Activated CD4-positive, alpha-beta memory T cell treated with anti-CD3 and anti-CD28 coated beads for 36 hours (primary cell): ENCODE results near the gene ZMIZ1. TPM values are rescaled to one million over a fixed set of nuclear protein-coding genes. Genes with fewer than 3 reads are reported as not detected.

ENCODE experiments used
- CTCF ChIA-PET: fragments of 350-600 bp; sonication (Branson Sonifier 250); formaldehyde crosslinking; loops from one replicate; lab custom pipeline; 2021; ENCODE audit warnings: antibody characterized with exemption, inconsistent platforms; lab: Charles Lee
- POLR2A ChIA-PET: fragments of 350-600 bp; sonication (Branson Sonifier 250); formaldehyde crosslinking; loops from one replicate; lab custom pipeline; 2021; ENCODE audit warnings: antibody characterized with exemption; lab: Charles Lee
- DNase-seq: peaks from one replicate; pipeline ENCODE4 v3.0.0-alpha.2; 2020
- H3K27ac Mint-ChIP-seq: one replicate; pipeline ENCODE4 v1.8.0; 2021; ENCODE audit warnings: mixed read lengths
- H3K27me3 Mint-ChIP-seq: one replicate; pipeline ENCODE4 v1.8.0; 2021; ENCODE audit warnings: mixed read lengths
- H3K36me3 Mint-ChIP-seq: one replicate; pipeline ENCODE4 v1.8.0; 2021; ENCODE audit warnings: mixed read lengths
- H3K4me1 Mint-ChIP-seq: one replicate; pipeline ENCODE4 v1.8.0; 2021; ENCODE audit warnings: low read depth, mixed read lengths
- H3K4me3 Mint-ChIP-seq: one replicate; pipeline ENCODE4 v1.8.0; 2021; ENCODE audit warnings: mild to moderate bottlenecking, mixed read lengths
- H3K9me3 Mint-ChIP-seq: one replicate; pipeline ENCODE4 v1.8.0; 2021; ENCODE audit warnings: mixed read lengths
- intact Hi-C: fragments of 100-400 bp; cut with micrococcal nuclease; formaldehyde crosslinking; loops from one replicate; pipeline ENCODE4 v1.15.1; 2023
- total RNA-seq, 2 experiments: library from RNA; stranded (reverse); gene quantifications; one replicate each; pipeline ENCODE4 v1.2.3, GENCODE V29; 2021

ZMIZ1 gene
- total RNA-seq, 2 experiments from 2014 or later = 28.5 to 29.2 TPM

GRCh38 chr10:79093658-79094411 lies 25.1 kb downstream of the ZMIZ1 start:
- ChIA-PET CTCF (no interaction called here), POLR2A (interaction anchor here (1.3 kb wide), 1 partner anchor 23 kb away, joined by 3 read pairs; no protein-coding TSS in a partner anchor)
- Mint-ChIP-seq H3K9me3 (no peaks in the 10 kb centered on the region), H3K4me1 (peaks cover 33% of the 10 kb centered on the region), H3K27ac (no peak overlapping the region), H3K27me3 (no peaks in the 10 kb centered on the region), H3K36me3 (no peaks in the 10 kb centered on the region), H3K4me3 (no peak overlapping the region)
- no peak for DNase-seq
- intact Hi-C loops = no loop called here

GRCh38 chr10:79094412-79095175 lies 25.8 kb downstream of the ZMIZ1 start:
- ChIA-PET CTCF (no interaction called here), POLR2A (interaction anchor here (1.3 kb wide), 1 partner anchor 24 kb away, joined by 3 read pairs; no protein-coding TSS in a partner anchor)
- H3K36me3 Mint-ChIP-seq = no peaks in the 10 kb centered on the region
- no peak for DNase-seq
- no peaks in the 10 kb centered on the region for H3K9me3 Mint-ChIP-seq
- peaks cover 33% of the 10 kb centered on the region for H3K4me1 Mint-ChIP-seq
- intact Hi-C loops = no loop called here
- H3K4me3 Mint-ChIP-seq = no peak overlapping the region
- H3K27me3 Mint-ChIP-seq = no peaks in the 10 kb centered on the region
- H3K27ac Mint-ChIP-seq = no peak overlapping the region

GRCh38 chr10:79095316-79095715 lies 26.6 kb downstream of the ZMIZ1 start:
- no peaks in the 10 kb centered on the region for H3K27me3 Mint-ChIP-seq
- intact Hi-C loops = no loop called here
- H3K4me3 Mint-ChIP-seq = no peak overlapping the region
- POLR2A ChIA-PET = no interaction called here
- H3K36me3 Mint-ChIP-seq = no peaks in the 10 kb centered on the region
- peaks cover 31% of the 10 kb centered on the region for H3K4me1 Mint-ChIP-seq
- CTCF ChIA-PET = no interaction called here
- H3K27ac Mint-ChIP-seq = no peak overlapping the region
- no peaks in the 10 kb centered on the region for H3K9me3 Mint-ChIP-seq
- no peak for DNase-seq

GRCh38 chr10:79096514-79096913 lies 27.7 kb downstream of the ZMIZ1 start:
- POLR2A ChIA-PET = no interaction called here

GRCh38 chr10:79097021-79097872 lies 28.5 kb downstream of the ZMIZ1 start:
- no peaks in the 10 kb centered on the region for H3K27me3 Mint-ChIP-seq
- H3K36me3 Mint-ChIP-seq = no peaks in the 10 kb centered on the region
- POLR2A ChIA-PET = interaction anchor here (0.6 kb wide), 1 partner anchor 53 kb away, joined by 3 read pairs; no protein-coding TSS in a partner anchor
- intact Hi-C loops = no loop called here
- no peak overlapping the region for H3K4me3 Mint-ChIP-seq
- H3K27ac Mint-ChIP-seq = no peak overlapping the region
- CTCF ChIA-PET = interaction anchor here (1.0 kb wide), 1 partner anchor 98 kb away, joined by 3 read pairs; no protein-coding TSS in a partner anchor
- no peaks in the 10 kb centered on the region for H3K9me3 Mint-ChIP-seq
- H3K4me1 Mint-ChIP-seq = peaks cover 39% of the 10 kb centered on the region
- DNase-seq = no peak

More at GRCh38 chr10:79096514-79096913, 27.7 kb downstream of the ZMIZ1 start:
- CTCF ChIA-PET = no interaction called here
- no peaks in the 10 kb centered on the region for H3K9me3 Mint-ChIP-seq
- no peak overlapping the region for H3K4me3 Mint-ChIP-seq
- no peaks in the 10 kb centered on the region for H3K36me3 Mint-ChIP-seq
- peaks cover 36% of the 10 kb centered on the region for H3K4me1 Mint-ChIP-seq
- H3K27ac Mint-ChIP-seq = no peak overlapping the region
- intact Hi-C loops = no loop called here
- no peaks in the 10 kb centered on the region for H3K27me3 Mint-ChIP-seq
- no peak for DNase-seq

- H3K9me3 Mint-ChIP-seq = no peaks in the 10 kb centered on the region
- no peak for DNase-seq
- H3K4me1 Mint-ChIP-seq = peaks cover 40% of the 10 kb centered on the region
- no peak overlapping the region for H3K27ac Mint-ChIP-seq
- H3K27me3 Mint-ChIP-seq = no peaks in the 10 kb centered on the region
- ChIA-PET CTCF (interaction anchor here (1.0 kb wide), 1 partner anchor 97 kb away, joined by 3 read pairs; no protein-coding TSS in a partner anchor), POLR2A (interaction anchor here (0.6 kb wide), 1 partner anchor 52 kb away, joined by 3 read pairs; no protein-coding TSS in a partner anchor)
- H3K4me3 Mint-ChIP-seq = no peak overlapping the region
- no peaks in the 10 kb centered on the region for H3K36me3 Mint-ChIP-seq
- intact Hi-C loops = no loop called here
Observed at GRCh38 chr10:79098061-79098460, 29.3 kb downstream of the ZMIZ1 start.

GRCh38 chr10:79098596-79099015 lies 29.8 kb downstream of the ZMIZ1 start:
- H3K4me1 Mint-ChIP-seq = peaks cover 41% of the 10 kb centered on the region
- H3K9me3 Mint-ChIP-seq = no peaks in the 10 kb centered on the region
- no peak for DNase-seq
- no peaks in the 10 kb centered on the region for H3K27me3 Mint-ChIP-seq
- no peak overlapping the region for H3K27ac Mint-ChIP-seq
- no peaks in the 10 kb centered on the region for H3K36me3 Mint-ChIP-seq
- ChIA-PET CTCF (no interaction called here), POLR2A (no interaction called here)
- intact Hi-C loops = no loop called here
- no peak overlapping the region for H3K4me3 Mint-ChIP-seq

- intact Hi-C loops = no loop called here
- ChIA-PET POLR2A (no interaction called here), CTCF (no interaction called here)
- H3K4me3 Mint-ChIP-seq = no peak overlapping the region
- H3K27me3 Mint-ChIP-seq = no peaks in the 10 kb centered on the region
- no peaks in the 10 kb centered on the region for H3K9me3 Mint-ChIP-seq
- no peak for DNase-seq
- H3K36me3 Mint-ChIP-seq = no peaks in the 10 kb centered on the region
- no peak overlapping the region for H3K27ac Mint-ChIP-seq
- H3K4me1 Mint-ChIP-seq = peaks cover 40% of the 10 kb centered on the region
Observed at GRCh38 chr10:79099898-79100448, 31.2 kb downstream of the ZMIZ1 start.

- no peaks in the 10 kb centered on the region for H3K9me3 Mint-ChIP-seq
- CTCF ChIA-PET = no interaction called here
Observed at GRCh38 chr10:79100771-79101170, 32.0 kb downstream of the ZMIZ1 start.

GRCh38 chr10:79101560-79102497 lies 33.1 kb downstream of the ZMIZ1 start:
- CTCF ChIA-PET = no interaction called here
- intact Hi-C loops = no loop called here
- no peaks in the 10 kb centered on the region for H3K27me3 Mint-ChIP-seq
- peaks cover 40% of the 10 kb centered on the region for H3K4me1 Mint-ChIP-seq
- H3K4me3 Mint-ChIP-seq = no peak overlapping the region
- DNase-seq = no peak
- H3K27ac Mint-ChIP-seq = no peak overlapping the region
- H3K36me3 Mint-ChIP-seq = no peaks in the 10 kb centered on the region
- H3K9me3 Mint-ChIP-seq = no peaks in the 10 kb centered on the region
- POLR2A ChIA-PET = no interaction called here

More at GRCh38 chr10:79100771-79101170, 32.0 kb downstream of the ZMIZ1 start:
- POLR2A ChIA-PET = no interaction called here
- no peak for DNase-seq
- Mint-ChIP-seq H3K4me3 (no peak overlapping the region), H3K4me1 (peaks cover 40% of the 10 kb centered on the region), H3K27ac (no peak overlapping the region), H3K27me3 (no peaks in the 10 kb centered on the region), H3K36me3 (no peaks in the 10 kb centered on the region)
- intact Hi-C loops = no loop called here

GRCh38 chr10:79102498-79102874 lies 33.7 kb downstream of the ZMIZ1 start:
- Mint-ChIP-seq H3K36me3 (no peaks in the 10 kb centered on the region), H3K27me3 (no peaks in the 10 kb centered on the region), H3K9me3 (no peaks in the 10 kb centered on the region), H3K4me1 (peaks cover 42% of the 10 kb centered on the region), H3K4me3 (no peak overlapping the region), H3K27ac (no peak overlapping the region)
- POLR2A ChIA-PET = no interaction called here
- intact Hi-C loops = no loop called here
- CTCF ChIA-PET = interaction anchor here (0.6 kb wide), 1 partner anchor 381 kb away, joined by 3 read pairs; no protein-coding TSS in a partner anchor
- DNase-seq = no peak
